GM12801 (cell line): ENCODE results near the gene NDOR1.

Experiments used
- CTCF ChIP-seq: IDR thresholded peaks from one replicate; pipeline ENCODE4 v1.5.1; 2011; ENCODE audit warnings: control low read depth; ENCODE audit not compliant: insufficient read length; ENCODE audit errors: extremely low read depth

The NDOR1 gene

GRCh38 chr9:137228506-137228967 is 23.0 kb downstream of the NDOR1 start:
- no peak for TF ChIP-seq CTCF

- no peak for TF ChIP-seq CTCF
Observed at GRCh38 chr9:137228968-137229896, 23.7 kb downstream of the NDOR1 start.

GRCh38 chr9:137229903-137230704 is 24.6 kb downstream of the NDOR1 start:
- no peak for TF ChIP-seq CTCF

GRCh38 chr9:137230705-137231371 is 25.3 kb downstream of the NDOR1 start, which contains the start of gene SLC34A3:
Gene SLC34A3, plus strand, starts transcription at chr9:137230901. Its CDS starts 802 bp downstream, at chr9:137231703.
- TF ChIP-seq CTCF = no peak

GRCh38 chr9:137231372-137232039 is 26.0 kb downstream of the NDOR1 start:
- no peak for TF ChIP-seq CTCF

- no peak for TF ChIP-seq CTCF
Observed at GRCh38 chr9:137232101-137232500, 26.6 kb downstream of the NDOR1 start.

- TF ChIP-seq CTCF = no peak
Observed at GRCh38 chr9:137232510-137232909, 27.0 kb downstream of the NDOR1 start.
